H9 (cell line): ENCODE measurements around the gene HORMAD2. TPM values are rescaled to one million over a fixed set of nuclear protein-coding genes. Genes with fewer than 3 reads are reported as not detected.

Experiments used
- DNase-seq: peaks from one replicate; pipeline ENCODE4 v3.0.0-alpha.2; 2017
- H2AFZ ChIP-seq: one replicate; pipeline ENCODE4 v1.6.1; 2013; ENCODE audit warnings: mild to moderate bottlenecking, low read length, control low read depth, moderate library complexity
- H2AK5ac ChIP-seq: 2 replicates; pipeline ENCODE4 v1.6.1; 2013; ENCODE audit warnings: low read length, control low read depth, mixed read lengths; ENCODE audit not compliant: insufficient read length
- H2BK120ac ChIP-seq: one replicate; pipeline ENCODE4 v1.6.1; 2013; ENCODE audit warnings: low read depth, mild to moderate bottlenecking, low read length, control low read depth, inconsistent platforms; ENCODE audit not compliant: poor library complexity, severe bottlenecking
- H2BK12ac ChIP-seq: 2 replicates; pipeline ENCODE4 v1.6.1; 2013; ENCODE audit warnings: low read length, control low read depth, mixed read lengths, low read depth; ENCODE audit not compliant: insufficient read length
- H2BK15ac ChIP-seq: 2 replicates; pipeline ENCODE4 v1.6.1; 2013; ENCODE audit warnings: low read depth, low read length, control low read depth
- H2BK20ac ChIP-seq: one replicate; pipeline ENCODE4 v1.6.1; 2013; ENCODE audit warnings: low read depth, mild to moderate bottlenecking, low read length, control low read depth, inconsistent platforms; ENCODE audit not compliant: poor library complexity, severe bottlenecking
- H2BK5ac ChIP-seq: 2 replicates; pipeline ENCODE4 v1.6.1; 2013; ENCODE audit warnings: low read length, control low read depth, mixed read lengths; ENCODE audit not compliant: insufficient read length
- H3K14ac ChIP-seq: 2 replicates; pipeline ENCODE4 v1.6.1; 2013; ENCODE audit warnings: low read length, control low read depth; ENCODE audit not compliant: insufficient read depth
- H3K18ac ChIP-seq: 2 replicates; pipeline ENCODE4 v1.6.1; 2013; ENCODE audit warnings: low read depth, mild to moderate bottlenecking, mixed read lengths, low read length, control low read depth; ENCODE audit not compliant: insufficient read length
- H3K23ac ChIP-seq: 2 replicates; pipeline ENCODE4 v1.6.1; 2013; ENCODE audit warnings: low read length, control low read depth, mixed read lengths, low read depth; ENCODE audit not compliant: insufficient read length
- H3K23me2 ChIP-seq: 2 replicates; pipeline ENCODE4 v1.6.1; 2013; ENCODE audit warnings: low read depth, mild to moderate bottlenecking, mixed read lengths, low read length, control low read depth; ENCODE audit not compliant: insufficient read length, poor library complexity, severe bottlenecking
- H3K27ac ChIP-seq: 2 replicates; pipeline ENCODE4 v1.5.1; 2013; ENCODE audit warnings: low read length, control low read depth, mixed read lengths, low read depth; ENCODE audit not compliant: insufficient read length
- H3K27me3 ChIP-seq: 2 replicates; pipeline ENCODE4 v1.6.1; 2013; ENCODE audit warnings: low read length, control low read depth, inconsistent platforms; ENCODE audit not compliant: insufficient read depth
- H3K4ac ChIP-seq: 2 replicates; pipeline ENCODE4 v1.6.1; 2013; ENCODE audit warnings: low read depth, mild to moderate bottlenecking, control low read depth, inconsistent platforms, low read length, moderate library complexity
- H3K4me1 ChIP-seq: 2 replicates; pipeline ENCODE4 v1.6.1; 2013; ENCODE audit warnings: low read length, control low read depth, inconsistent platforms; ENCODE audit not compliant: insufficient read depth
- H3K4me2 ChIP-seq: 2 replicates; pipeline ENCODE4 v1.6.1; 2013; ENCODE audit warnings: low read length, control low read depth, mixed read lengths; ENCODE audit not compliant: insufficient read length, insufficient read depth
- H3K56ac ChIP-seq: 2 replicates; pipeline ENCODE4 v1.6.1; 2013; ENCODE audit warnings: low read depth, mild to moderate bottlenecking, mixed read lengths, low read length, control low read depth; ENCODE audit not compliant: insufficient read length
- H3K79me1 ChIP-seq: 2 replicates; pipeline ENCODE4 v1.6.1; 2013; ENCODE audit warnings: low read depth, mild to moderate bottlenecking, moderate library complexity, low read length, control low read depth, inconsistent platforms; ENCODE audit not compliant: insufficient read depth, poor library complexity, severe bottlenecking
- H3K79me2 ChIP-seq: 2 replicates; pipeline ENCODE4 v1.6.1; 2013; ENCODE audit warnings: low read length, control low read depth, inconsistent platforms; ENCODE audit not compliant: insufficient read depth
- H3K9ac ChIP-seq: 2 replicates; pipeline ENCODE4 v1.6.1; 2013; ENCODE audit warnings: low read length, control low read depth, mixed read lengths; ENCODE audit not compliant: insufficient read length; ENCODE audit errors: extremely low read depth
- H3K9me3 ChIP-seq: one replicate; pipeline ENCODE4 v1.6.1; 2013; ENCODE audit warnings: low read depth, low read length, inconsistent platforms; ENCODE audit not compliant: control insufficient read depth
- H3T11ph ChIP-seq: one replicate; pipeline ENCODE4 v1.6.1; 2013; ENCODE audit warnings: mild to moderate bottlenecking, low read length, control low read depth, inconsistent platforms
- H4K20me1 ChIP-seq: one replicate; pipeline ENCODE4 v1.6.1; 2013; ENCODE audit not compliant: control insufficient read depth, insufficient read length, insufficient read depth
- H4K5ac ChIP-seq: 2 replicates; pipeline ENCODE4 v1.6.1; 2013; ENCODE audit warnings: low read depth, mild to moderate bottlenecking, mixed read lengths, low read length, control low read depth; ENCODE audit not compliant: insufficient read length
- H4K8ac ChIP-seq: replicated peaks from 2 replicates; pipeline ENCODE4 v1.6.1; 2013; ENCODE audit warnings: low read length, control low read depth, mixed read lengths, low read depth; ENCODE audit not compliant: insufficient read length
- H4K91ac ChIP-seq: 2 replicates; pipeline ENCODE4 v1.6.1; 2013; ENCODE audit warnings: low read depth, mild to moderate bottlenecking, moderate library complexity, mixed read lengths, low read length, control low read depth; ENCODE audit not compliant: insufficient read length
- H3K27ac Mint-ChIP-seq, 3 experiments: 2 replicates in 2 of 3; 3 replicates in 1 of 3; pipeline ENCODE4 v1.8.0; 2020 to 2021; ENCODE audit warnings: mixed read lengths in 3 of 3, mild to moderate bottlenecking in 1 of 3, moderate library complexity in 1 of 3
- H3K27me3 Mint-ChIP-seq: 2 replicates; pipeline ENCODE4 v1.8.0; 2021; ENCODE audit warnings: low read depth, mild to moderate bottlenecking, moderate library complexity, mixed read lengths
- H3K36me3 Mint-ChIP-seq, 3 experiments: 2 replicates in 2 of 3; 3 replicates in 1 of 3; pipeline ENCODE4 v1.8.0; 2020 to 2021; ENCODE audit warnings: low read depth in 3 of 3, mixed read lengths in 3 of 3; ENCODE audit not compliant: insufficient read depth in 1 of 3
- H3K4me1 Mint-ChIP-seq, 2 experiments: 2 replicates each; pipeline ENCODE4 v1.8.0; 2020; ENCODE audit warnings: mixed read lengths in 2 of 2
- H3K4me3 Mint-ChIP-seq, 2 experiments: 2 replicates in 1 of 2; 3 replicates in 1 of 2; pipeline ENCODE4 v1.8.0; 2020 to 2021; ENCODE audit warnings: mild to moderate bottlenecking in 2 of 2, mixed read lengths in 2 of 2, moderate library complexity in 1 of 2
- H3K9me3 Mint-ChIP-seq, 2 experiments: 2 replicates in 1 of 2; 3 replicates in 1 of 2; pipeline ENCODE4 v1.8.0; 2020; ENCODE audit warnings: mild to moderate bottlenecking in 2 of 2, mixed read lengths in 2 of 2, moderate library complexity in 1 of 2
- WGBS: extraction: QIAGEN DNeasy Blood & Tissue Kit; methylation state at CpG from one replicate; pipeline ENCODE4 v1.1.7; 2013; ENCODE audit warnings: missing lambda C conversion rate, low lambda C conversion rate, mixed read lengths; ENCODE audit not compliant: insufficient read length; ENCODE audit errors: extremely low coverage; 5-methylcytosine and 5-hydroxymethylcytosine counted together
- total RNA-seq: library from RNA; stranded (reverse); gene quantifications from 2 replicates; pipeline ENCODE4 v1.2.1, GENCODE V29; 2021
- TF ChIP-seq, protein P1 (sequence below): fragments of 200-600 bp; sonication (generic); conservative IDR thresholded peaks from 3 replicates; pipeline ENCODE4 v1.8.0; 2021; ENCODE audit warnings: antibody characterized with exemption, mild to moderate bottlenecking

HORMAD2 gene
- total RNA-seq, 1 experiment from 2014 or later = not detected

- Mint-ChIP-seq H3K36me3 (no peaks in the 10 kb centered on the region), H3K27ac (no peak overlapping the region), H3K27me3 (peaks cover 12% of the 10 kb centered on the region), H3K4me3 (no peak overlapping the region), H3K9me3 (no peaks in the 10 kb centered on the region; a peak in 1 of 5 replicates), H3K4me1 (peaks cover 21 to 23% of the 10 kb centered on the region in 2 experiments)
- Histone ChIP-seq H2BK5ac (no peak overlapping the region), H2BK15ac (no peak overlapping the region), H2BK120ac (no peak overlapping the region), H3K4me1 (no peaks in the 10 kb centered on the region), H3K27ac (no peak overlapping the region), H3K4ac (no peak overlapping the region), H4K8ac (no peak overlapping the region), H3K23me2 (no peaks in the 10 kb centered on the region), H2AFZ (no peak overlapping the region), H3K79me1 (no peaks in the 10 kb centered on the region), H3K4me2 (no peak overlapping the region), H4K20me1 (no peaks in the 10 kb centered on the region), H3K14ac (no peak overlapping the region), H4K5ac (no peak overlapping the region), H3K23ac (no peak overlapping the region), H2BK20ac (no peak overlapping the region), H3K18ac (no peak overlapping the region), H4K91ac (no peak overlapping the region), H2AK5ac (no peak overlapping the region), H2BK12ac (no peak overlapping the region), H3K56ac (no peak overlapping the region), H3K9me3 (no peaks in the 10 kb centered on the region), H3K27me3 (no peaks in the 10 kb centered on the region; the same call in 1 of the 2 replicates), H3T11ph (no peak overlapping the region), H3K9ac (no peak overlapping the region), H3K79me2 (no peaks in the 10 kb centered on the region)
- no peak for DNase-seq
- no CpG with 5 or more reads among the region's 10 CpGs for WGBS
- TF ChIP-seq, protein P1, sequence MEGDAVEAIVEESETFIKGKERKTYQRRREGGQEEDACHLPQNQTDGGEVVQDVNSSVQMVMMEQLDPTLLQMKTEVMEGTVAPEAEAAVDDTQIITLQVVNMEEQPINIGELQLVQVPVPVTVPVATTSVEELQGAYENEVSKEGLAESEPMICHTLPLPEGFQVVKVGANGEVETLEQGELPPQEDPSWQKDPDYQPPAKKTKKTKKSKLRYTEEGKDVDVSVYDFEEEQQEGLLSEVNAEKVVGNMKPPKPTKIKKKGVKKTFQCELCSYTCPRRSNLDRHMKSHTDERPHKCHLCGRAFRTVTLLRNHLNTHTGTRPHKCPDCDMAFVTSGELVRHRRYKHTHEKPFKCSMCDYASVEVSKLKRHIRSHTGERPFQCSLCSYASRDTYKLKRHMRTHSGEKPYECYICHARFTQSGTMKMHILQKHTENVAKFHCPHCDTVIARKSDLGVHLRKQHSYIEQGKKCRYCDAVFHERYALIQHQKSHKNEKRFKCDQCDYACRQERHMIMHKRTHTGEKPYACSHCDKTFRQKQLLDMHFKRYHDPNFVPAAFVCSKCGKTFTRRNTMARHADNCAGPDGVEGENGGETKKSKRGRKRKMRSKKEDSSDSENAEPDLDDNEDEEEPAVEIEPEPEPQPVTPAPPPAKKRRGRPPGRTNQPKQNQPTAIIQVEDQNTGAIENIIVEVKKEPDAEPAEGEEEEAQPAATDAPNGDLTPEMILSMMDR = no peak
These were observed 124.5 kb downstream of the HORMAD2 start for GRCh38 chr22:30204742-30205111.
